ENCODE measurements around the gene C1QB. TPM values are rescaled to one million over a fixed set of nuclear protein-coding genes. Genes with fewer than 3 reads are reported as not detected.

Gene C1QB
- total and polyA plus RNA-seq, 2 of the 8 experiments (the other 6 are each of a cell fraction or from before 2014, with no cell fraction given) = not detected

- no peak for TF ChIP-seq RNF2 (IDR thresholded peaks at IDR 0.05; ENCODE audit: borderline replicate concordance, low read depth, low read length, missing control alignments, poor library complexity, severe bottlenecking)
- TF ChIP-seq, protein P1, sequence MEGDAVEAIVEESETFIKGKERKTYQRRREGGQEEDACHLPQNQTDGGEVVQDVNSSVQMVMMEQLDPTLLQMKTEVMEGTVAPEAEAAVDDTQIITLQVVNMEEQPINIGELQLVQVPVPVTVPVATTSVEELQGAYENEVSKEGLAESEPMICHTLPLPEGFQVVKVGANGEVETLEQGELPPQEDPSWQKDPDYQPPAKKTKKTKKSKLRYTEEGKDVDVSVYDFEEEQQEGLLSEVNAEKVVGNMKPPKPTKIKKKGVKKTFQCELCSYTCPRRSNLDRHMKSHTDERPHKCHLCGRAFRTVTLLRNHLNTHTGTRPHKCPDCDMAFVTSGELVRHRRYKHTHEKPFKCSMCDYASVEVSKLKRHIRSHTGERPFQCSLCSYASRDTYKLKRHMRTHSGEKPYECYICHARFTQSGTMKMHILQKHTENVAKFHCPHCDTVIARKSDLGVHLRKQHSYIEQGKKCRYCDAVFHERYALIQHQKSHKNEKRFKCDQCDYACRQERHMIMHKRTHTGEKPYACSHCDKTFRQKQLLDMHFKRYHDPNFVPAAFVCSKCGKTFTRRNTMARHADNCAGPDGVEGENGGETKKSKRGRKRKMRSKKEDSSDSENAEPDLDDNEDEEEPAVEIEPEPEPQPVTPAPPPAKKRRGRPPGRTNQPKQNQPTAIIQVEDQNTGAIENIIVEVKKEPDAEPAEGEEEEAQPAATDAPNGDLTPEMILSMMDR (IDR thresholded peaks at IDR 0.05; ENCODE audit: control extremely low read depth in 1 of 3, insufficient read depth in 1 of 3, low read depth in 1 of 3, low read length in 3 of 3) = no peak
Measured at GRCh38 chr1:22676916-22677583, 24.0 kb downstream of the C1QB start (continued).
